T-helper 2 cell treated with Interferon-gamma antibody and Interleukin-4, amounts not matched to agents 5 μg/mL and 100 μg/mL, for 36 hours (primary cell): Measurements from ENCODE around the gene EFNB2.

Experiments used
- DNase-seq: peaks from one replicate; pipeline ENCODE4 v3.0.0; 2021; ENCODE audit warnings: low spot score
- H3K27ac Mint-ChIP-seq: one replicate; pipeline ENCODE4 v1.8.0; 2021; ENCODE audit warnings: mild to moderate bottlenecking, mixed read lengths
- H3K27me3 Mint-ChIP-seq: one replicate; pipeline ENCODE4 v1.8.0; 2021; ENCODE audit warnings: low read depth, mixed read lengths
- H3K36me3 Mint-ChIP-seq: one replicate; pipeline ENCODE4 v1.8.0; 2021; ENCODE audit warnings: low read depth, mixed read lengths
- H3K4me1 Mint-ChIP-seq: one replicate; pipeline ENCODE4 v1.8.0; 2021; ENCODE audit warnings: low read depth, mixed read lengths
- H3K4me3 Mint-ChIP-seq: one replicate; pipeline ENCODE4 v1.8.0; 2022; ENCODE audit warnings: mild to moderate bottlenecking, moderate library complexity, mixed read lengths
- H3K9me3 Mint-ChIP-seq: one replicate; pipeline ENCODE4 v1.8.0; 2021; ENCODE audit warnings: mixed read lengths

The EFNB2 gene

DNA sequence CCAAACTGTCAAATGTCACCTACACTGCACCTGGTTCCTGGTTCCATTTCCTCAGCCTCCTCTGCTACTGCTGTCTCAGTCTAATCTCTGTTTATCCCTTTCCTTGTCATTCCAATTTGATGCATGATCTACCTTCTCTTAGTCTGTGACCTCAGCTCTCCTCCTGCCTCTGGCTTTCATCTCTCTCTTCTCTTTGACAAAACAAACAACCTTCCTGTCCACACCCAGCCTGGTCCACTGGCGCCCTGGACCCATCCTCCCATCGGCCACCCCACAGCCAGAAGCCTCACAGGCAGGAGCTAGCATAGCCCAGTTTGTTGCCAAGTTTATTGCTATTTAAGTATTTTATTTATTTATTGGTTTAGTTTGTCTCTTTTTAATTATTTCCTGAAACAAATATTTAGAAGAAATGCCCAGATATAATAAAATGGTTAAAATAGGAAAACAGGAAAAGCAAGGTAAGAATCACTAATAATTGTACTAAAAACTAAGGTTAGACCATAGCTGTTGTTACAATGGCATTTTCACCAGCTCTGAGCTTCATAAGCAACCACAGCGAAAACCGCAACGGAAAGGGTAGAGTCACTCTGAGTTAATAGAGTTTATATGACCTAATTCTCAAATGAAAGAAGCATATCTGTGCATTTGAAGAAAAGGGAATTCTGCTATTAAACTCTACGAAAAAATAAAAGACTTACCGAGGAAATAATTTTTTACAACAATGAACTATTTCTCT is 68.6 kb downstream of the EFNB2 start:
- H3K9me3 Mint-ChIP-seq = no peaks in the 10 kb centered on the region
- no peak overlapping the region for H3K27ac Mint-ChIP-seq
- H3K36me3 Mint-ChIP-seq = no peaks in the 10 kb centered on the region
- no peaks in the 10 kb centered on the region for H3K27me3 Mint-ChIP-seq
- H3K4me1 Mint-ChIP-seq = no peaks in the 10 kb centered on the region
- DNase-seq = no peak
- H3K4me3 Mint-ChIP-seq = no peak overlapping the region

- Mint-ChIP-seq H3K4me1 (no peaks in the 10 kb centered on the region), H3K27ac (no peak overlapping the region), H3K36me3 (no peaks in the 10 kb centered on the region), H3K27me3 (no peaks in the 10 kb centered on the region), H3K4me3 (no peak overlapping the region), H3K9me3 (no peaks in the 10 kb centered on the region)
- DNase-seq = no peak
Observed at GRCh38 chr13:106464076-106464475, 71.4 kb downstream of the EFNB2 start.

GRCh38 chr13:106462710-106463109 is 72.8 kb downstream of the EFNB2 start:
- no peak overlapping the region for H3K4me3 Mint-ChIP-seq
- no peak for DNase-seq
- H3K27me3 Mint-ChIP-seq = no peaks in the 10 kb centered on the region
- H3K9me3 Mint-ChIP-seq = no peaks in the 10 kb centered on the region
- no peaks in the 10 kb centered on the region for H3K36me3 Mint-ChIP-seq
- no peak overlapping the region for H3K27ac Mint-ChIP-seq
- H3K4me1 Mint-ChIP-seq = no peaks in the 10 kb centered on the region

- no peak for DNase-seq
- Mint-ChIP-seq H3K27me3 (no peaks in the 10 kb centered on the region), H3K4me3 (no peak overlapping the region), H3K4me1 (no peaks in the 10 kb centered on the region), H3K9me3 (no peaks in the 10 kb centered on the region), H3K36me3 (no peaks in the 10 kb centered on the region), H3K27ac (no peak overlapping the region)
Observed at GRCh38 chr13:106455777-106456176, 79.7 kb downstream of the EFNB2 start.

GRCh38 chr13:106455190-106455589 is 80.3 kb downstream of the EFNB2 start:
- H3K4me3 Mint-ChIP-seq = no peak overlapping the region
- no peak for DNase-seq
- no peak overlapping the region for H3K27ac Mint-ChIP-seq
- H3K4me1 Mint-ChIP-seq = no peaks in the 10 kb centered on the region
- H3K9me3 Mint-ChIP-seq = no peaks in the 10 kb centered on the region
- H3K36me3 Mint-ChIP-seq = no peaks in the 10 kb centered on the region
- H3K27me3 Mint-ChIP-seq = no peaks in the 10 kb centered on the region

GRCh38 chr13:106453101-106453500 is 82.4 kb downstream of the EFNB2 start:
- H3K4me3 Mint-ChIP-seq = no peak overlapping the region
- H3K36me3 Mint-ChIP-seq = no peaks in the 10 kb centered on the region
- H3K9me3 Mint-ChIP-seq = no peaks in the 10 kb centered on the region
- no peaks in the 10 kb centered on the region for H3K27me3 Mint-ChIP-seq
- no peak for DNase-seq
- no peak overlapping the region for H3K27ac Mint-ChIP-seq
- H3K4me1 Mint-ChIP-seq = no peaks in the 10 kb centered on the region

- H3K9me3 Mint-ChIP-seq = no peaks in the 10 kb centered on the region
- H3K4me1 Mint-ChIP-seq = no peaks in the 10 kb centered on the region
- no peaks in the 10 kb centered on the region for H3K27me3 Mint-ChIP-seq
- DNase-seq = no peak
- no peak overlapping the region for H3K27ac Mint-ChIP-seq
- no peak overlapping the region for H3K4me3 Mint-ChIP-seq
- H3K36me3 Mint-ChIP-seq = no peaks in the 10 kb centered on the region
Observed at GRCh38 chr13:106450991-106451390, 84.5 kb downstream of the EFNB2 start.

DNA sequence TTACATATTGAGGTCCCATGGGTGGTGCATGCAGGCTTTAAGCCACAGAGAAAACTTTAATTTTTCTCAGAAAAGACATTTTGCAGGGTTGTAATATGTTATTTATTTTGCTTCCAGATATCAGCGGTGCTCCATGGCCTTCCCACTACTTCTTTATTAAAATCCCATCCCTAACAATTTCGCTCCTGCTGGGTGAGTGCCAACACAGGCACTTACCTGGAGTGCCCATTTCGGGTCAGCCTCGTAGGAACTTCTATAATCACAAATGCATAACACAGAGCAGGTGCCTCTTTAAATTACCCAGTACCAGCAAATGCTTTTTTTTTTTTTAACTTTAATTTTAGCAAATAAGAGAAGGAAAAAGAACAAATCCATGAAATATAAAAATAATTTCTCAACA is 86.4 kb downstream of the EFNB2 start:
- DNase-seq = no peak
- Mint-ChIP-seq H3K4me3 (no peak overlapping the region), H3K4me1 (no peaks in the 10 kb centered on the region), H3K27me3 (no peaks in the 10 kb centered on the region), H3K36me3 (no peaks in the 10 kb centered on the region), H3K9me3 (no peaks in the 10 kb centered on the region), H3K27ac (no peak overlapping the region)

GRCh38 chr13:106445996-106446395 is 89.5 kb downstream of the EFNB2 start:
- no peaks in the 10 kb centered on the region for H3K36me3 Mint-ChIP-seq
- no peak for DNase-seq
- H3K27me3 Mint-ChIP-seq = no peaks in the 10 kb centered on the region
- no peak overlapping the region for H3K4me3 Mint-ChIP-seq
- no peaks in the 10 kb centered on the region for H3K9me3 Mint-ChIP-seq
- no peaks in the 10 kb centered on the region for H3K4me1 Mint-ChIP-seq
- H3K27ac Mint-ChIP-seq = no peak overlapping the region

DNA sequence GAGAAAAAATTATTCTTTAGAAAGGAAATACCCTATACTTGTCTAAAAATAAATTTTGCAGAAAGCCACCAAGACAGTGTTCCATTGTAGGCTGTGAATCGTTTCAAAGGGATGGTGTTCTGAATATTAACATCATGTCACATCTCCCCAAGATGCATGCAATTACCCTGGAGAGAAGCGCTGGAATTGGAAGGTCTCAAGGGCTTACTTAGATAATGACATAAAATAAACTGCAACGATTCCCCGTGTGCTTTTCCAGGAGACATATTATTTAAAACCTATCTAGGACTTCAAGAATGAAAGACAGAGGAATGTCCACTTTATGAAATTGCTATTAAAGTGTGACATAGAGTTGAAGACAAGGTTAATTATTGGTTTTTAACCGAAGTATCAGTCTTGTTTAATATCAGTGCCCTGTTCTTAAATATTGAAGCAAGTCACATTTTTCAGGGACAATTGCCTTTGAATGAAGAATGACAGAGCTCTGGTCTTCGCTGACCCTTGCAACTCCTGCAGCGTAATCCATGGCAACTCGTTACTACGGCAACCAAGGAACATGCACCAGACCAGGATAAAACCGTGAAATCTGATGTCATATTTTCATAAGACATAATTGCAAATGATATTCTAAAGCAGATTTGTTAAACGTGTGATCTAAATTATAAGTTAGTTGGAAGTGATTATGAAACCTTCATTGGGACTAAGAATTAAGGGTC is 91.7 kb downstream of the EFNB2 start:
- Mint-ChIP-seq H3K9me3 (no peaks in the 10 kb centered on the region), H3K4me3 (no peak overlapping the region), H3K36me3 (no peaks in the 10 kb centered on the region), H3K4me1 (no peaks in the 10 kb centered on the region), H3K27ac (no peak overlapping the region), H3K27me3 (no peaks in the 10 kb centered on the region)
- DNase-seq = no peak

DNA sequence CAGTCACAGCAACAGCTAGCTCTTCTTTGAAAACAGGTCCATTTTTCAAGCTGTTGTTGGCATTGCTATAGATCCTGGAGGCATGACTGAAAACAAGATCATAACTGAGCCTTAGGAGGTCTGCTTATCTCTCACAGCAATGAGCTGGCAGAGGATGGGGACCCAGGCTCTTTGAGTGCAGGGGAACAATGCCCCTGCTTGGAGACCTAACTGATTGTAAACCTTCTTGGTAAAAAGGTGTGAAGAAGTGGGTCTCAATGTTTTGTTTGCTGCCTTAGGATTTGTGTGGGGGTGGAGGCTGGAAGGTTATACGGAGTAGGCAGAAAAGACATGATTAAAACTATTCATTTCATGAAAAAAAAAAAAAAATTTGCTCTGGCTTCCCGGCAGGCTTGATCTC is 94.6 kb downstream of the EFNB2 start:
- no peak overlapping the region for H3K27ac Mint-ChIP-seq
- no peaks in the 10 kb centered on the region for H3K4me1 Mint-ChIP-seq
- H3K4me3 Mint-ChIP-seq = no peak overlapping the region
- no peaks in the 10 kb centered on the region for H3K9me3 Mint-ChIP-seq
- no peak for DNase-seq
- H3K36me3 Mint-ChIP-seq = no peaks in the 10 kb centered on the region
- H3K27me3 Mint-ChIP-seq = no peaks in the 10 kb centered on the region
